Psoas muscle (tissue), 8 donors: ENCODE results near the gene ANK2. TPM values are rescaled to one million over a fixed set of nuclear protein-coding genes. Genes with fewer than 3 reads are reported as not detected.
"Not testable (repeated sequence)": the region's sequence is repeated elsewhere in the genome, so short reads cannot be mapped to it uniquely, and the experiment has no call there.

Source experiments
- ATAC-seq, 4 donors: fragments of 200-7000 bp; cut with Tn5 transposase; one replicate each; pipeline ENCODE4 v1.9.1; 2020; ENCODE audit warnings: moderate library complexity in 3 of 4, mild to moderate bottlenecking in 2 of 4
- DNase-seq, 2 donors: peaks; one replicate each; pipeline ENCODE4 v3.0.0-alpha.2; 2020
- H3K27ac ChIP-seq: fragments of 200-600 bp; one replicate; pipeline ENCODE4 v1.8.0; 2022
- H3K27me3 ChIP-seq, 3 donors: fragments of 200-600 bp in 1 of 3; one replicate each; pipeline versions ENCODE4 v1.6.1 to v1.8.0; 2013 to 2022; ENCODE audit warnings: low read length in 2 of 3, mild to moderate bottlenecking in 2 of 3, moderate library complexity in 1 of 3; ENCODE audit not compliant: insufficient read depth in 3 of 3
- H3K36me3 ChIP-seq, 2 donors: fragments of 200-600 bp in 1 of 2; one replicate each; pipeline versions ENCODE4 v1.6.1 to v1.8.0; 2013 to 2022; ENCODE audit warnings: low read depth in 1 of 2, mild to moderate bottlenecking in 1 of 2, moderate library complexity in 1 of 2; ENCODE audit not compliant: insufficient read depth in 1 of 2
- H3K4me1 ChIP-seq: fragments of 200-600 bp; one replicate; pipeline ENCODE4 v1.8.0; 2022
- H3K4me3 ChIP-seq: fragments of 200-600 bp; one replicate; pipeline ENCODE4 v1.8.0; 2022; ENCODE audit warnings: mild to moderate bottlenecking
- H3K9me3 ChIP-seq: fragments of 200-600 bp; one replicate; pipeline ENCODE4 v1.8.0; 2022
- CTCF ChIP-seq: fragments of 200-600 bp; IDR thresholded peaks from one replicate; pipeline ENCODE4 v1.8.0; 2022; ENCODE audit warnings: antibody characterized with exemption
- WGBS, 3 donors: extraction: QIAGEN DNeasy Blood & Tissue Kit; methylation state at CpG; one replicate each; pipeline versions ENCODE4 v1.1.6 to v1.1.7; 2013; 5-methylcytosine and 5-hydroxymethylcytosine counted together
- intact Hi-C, 2 donors: fragments of 100-400 bp; cut with DNase I; formaldehyde crosslinking; loops; one replicate each; pipeline versions ENCODE4 v1.11.0 to v1.14.2; 2022
- polyA plus RNA-seq, 3 donors: library from polyadenylated mRNA; stranded (reverse); fragments of 200-250 nt; gene quantifications; one replicate each; pipeline ENCODE4 v1.2.3, GENCODE V29; 2013
- total RNA-seq, 4 donors: library from RNA; stranded (reverse); fragmentation: NEBNext Ultra II Directional in 2 of 4; extraction: Animal tissue kit (Norgen Biotek cat#: 25700) in 2 of 4; gene quantifications; one replicate each; pipeline versions ENCODE4 v1.2.1 to v1.2.4, GENCODE V29; 2021 to 2023
- donor health status: healthy with polysubstance abuse.
- donor health status: DM: no; HTN: no; CAD: no; lungs with moderate emphysema.
- donor health status: Bipolar disorder and iron deficiency.
- donor health status: healthy.
- donor health status: DM: yes; HTN: yes; CAD: no.
- donor health status: DM: no; HTN: no; CAD: no.
- donor health status: DM: no; HTN: no; CAD: no.
- donor health status: DM: yes; HTN: yes; CAD: no.

Gene ANK2
- total and polyA plus RNA-seq, 7 donors = 14.1 to 153 (median 78.5) TPM

- peak overlapping the region; percentile 29 for H3K4me3 ChIP-seq
- H3K27me3 ChIP-seq = no peaks in the 10 kb centered on the region
- DNase-seq = no peak
- peak overlapping the region; percentile 76 for H3K27ac ChIP-seq
- 26 to 46% (median 39%) methylated on average over 2 of the region's 2 CpGs for WGBS, 3 donors
- H3K4me1 ChIP-seq = peaks cover 55% of the 10 kb centered on the region
- no peak for TF ChIP-seq CTCF
- ATAC-seq = peak; percentile 60 to 85 (median 80)
- intact Hi-C loops = loop anchor here in 1 of 2 donors (5.0 kb wide), 1 partner anchor 73 kb away; no protein-coding TSS in a partner anchor
- no peaks in the 10 kb centered on the region for H3K36me3 ChIP-seq
- H3K9me3 ChIP-seq = no peaks in the 10 kb centered on the region
Observed at GRCh38 chr4:113179996-113180395, 130.5 kb downstream of the ANK2 start.

GRCh38 chr4:113181289-113182007 lies 132.0 kb downstream of the ANK2 start:
- DNase-seq (peak in 1 of 2 donors; percentile 50), ATAC-seq (peak; percentile 58 to 75 (median 70))
- no peaks in the 10 kb centered on the region for H3K27me3 ChIP-seq
- 37 to 50% (median 40%) methylated on average over 11 of the region's 11 CpGs for WGBS, 3 donors
- no peaks in the 10 kb centered on the region for H3K9me3 ChIP-seq
- peaks cover 55% of the 10 kb centered on the region for H3K4me1 ChIP-seq
- H3K4me3 ChIP-seq = peak overlapping the region; percentile 28
- intact Hi-C loops = loop anchor here in 1 of 2 donors (5.0 kb wide), 1 partner anchor 74 kb away; no protein-coding TSS in a partner anchor
- no peaks in the 10 kb centered on the region for H3K36me3 ChIP-seq
- peak overlapping the region; percentile 76 for H3K27ac ChIP-seq
- TF ChIP-seq CTCF = no peak

- no peak for ATAC-seq
Observed at GRCh38 chr4:113183032-113183605, 133.7 kb downstream of the ANK2 start.

GRCh38 chr4:113186220-113186619 lies 136.8 kb downstream of the ANK2 start:
- intact Hi-C loops, H3K27ac ChIP-seq, H3K9me3 ChIP-seq, DNase-seq, H3K27me3 ChIP-seq, H3K4me3 ChIP-seq, ATAC-seq, H3K36me3 ChIP-seq: not testable (repeated sequence)
- 41 to 52% (median 42%) methylated on average over 4 of the region's 4 CpGs for WGBS, 3 donors
- H3K4me1 ChIP-seq = peaks cover 21% of the 10 kb centered on the region

More at GRCh38 chr4:113183032-113183605, 133.7 kb downstream of the ANK2 start:
- 57 to 71% (median 61%) methylated on average over 5 of the region's 5 CpGs for WGBS, 3 donors
- intact Hi-C loops = loop anchor here in 1 of 2 donors (5.0 kb wide), 1 partner anchor 76 kb away; no protein-coding TSS in a partner anchor
- no peak for DNase-seq
- no peak overlapping the region for H3K27ac ChIP-seq
- no peak overlapping the region for H3K4me3 ChIP-seq
- H3K27me3 ChIP-seq = no peaks in the 10 kb centered on the region
- TF ChIP-seq CTCF = no peak
- no peaks in the 10 kb centered on the region for H3K9me3 ChIP-seq
- no peaks in the 10 kb centered on the region for H3K36me3 ChIP-seq
- peaks cover 50% of the 10 kb centered on the region for H3K4me1 ChIP-seq

GRCh38 chr4:113186913-113187312 lies 137.5 kb downstream of the ANK2 start:
- H3K36me3 ChIP-seq = no peaks in the 10 kb centered on the region
- no peak overlapping the region for H3K4me3 ChIP-seq
- no peaks in the 10 kb centered on the region for H3K9me3 ChIP-seq
- H3K27ac ChIP-seq = no peak overlapping the region
- intact Hi-C loops = no loop called here
- H3K27me3 ChIP-seq = no peaks in the 10 kb centered on the region
- no peak for ATAC-seq
- TF ChIP-seq CTCF = no peak
- peaks cover 14% of the 10 kb centered on the region for H3K4me1 ChIP-seq
- DNase-seq = no peak
